ENCODE data around the gene STON2.

DNA sequence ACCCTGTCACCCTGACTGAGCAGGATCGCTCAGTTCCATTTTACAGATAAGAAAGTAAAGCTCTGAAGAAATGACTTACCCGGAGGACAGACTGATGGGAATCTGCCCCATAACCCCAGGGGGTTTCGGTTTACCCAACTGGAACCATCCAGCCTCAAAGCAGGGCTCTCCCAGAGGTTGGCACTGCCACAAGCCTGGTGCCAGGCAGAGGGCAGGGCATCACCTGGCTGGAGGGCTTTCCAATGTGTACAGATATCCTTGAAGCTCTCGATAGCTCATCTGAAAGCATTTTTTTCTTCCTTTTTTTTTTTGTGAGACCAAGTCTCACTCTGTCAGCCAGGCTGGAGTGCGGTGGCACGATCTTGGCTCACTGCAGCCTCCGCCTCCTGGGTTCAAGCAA lies 33.2 kb downstream of the STON2 start:
- TF ChIP-seq POLR2A (IDR thresholded peaks at IDR 0.05; ENCODE audit: low read length) (no peak), GATA1 (IDR thresholded peaks at IDR 0.05; ENCODE audit: low read depth, low read length) (no peak)
